Ishikawa (cell line): ENCODE measurements around the gene DNAJC9.

ENCODE experiments used
- CEBPB ChIP-seq: IDR thresholded peaks from 2 replicates; pipeline ENCODE4 v1.6.1; 2012
- CREB1 ChIP-seq: IDR thresholded peaks from 2 replicates; pipeline ENCODE4 v1.6.1; 2012; ENCODE audit warnings: low read depth
- EP300 ChIP-seq: IDR thresholded peaks from 2 replicates; pipeline ENCODE4 v1.6.1; 2012; ENCODE audit warnings: borderline replicate concordance
- FOXM1 ChIP-seq: IDR thresholded peaks from 2 replicates; pipeline ENCODE4 v1.6.1; 2012; ENCODE audit warnings: low read depth, borderline replicate concordance
- NFIC ChIP-seq: IDR thresholded peaks from 2 replicates; pipeline ENCODE4 v1.6.1; 2012
- RAD21 ChIP-seq: IDR thresholded peaks from 2 replicates; pipeline ENCODE4 v1.6.1; 2012; ENCODE audit warnings: low read depth
- REST ChIP-seq: IDR thresholded peaks from 2 replicates; pipeline ENCODE4 v1.6.1; 2012; ENCODE audit warnings: low read depth, mild to moderate bottlenecking
- TAF1 ChIP-seq: IDR thresholded peaks from 2 replicates; pipeline ENCODE4 v1.6.1; 2012; ENCODE audit warnings: low read depth, mild to moderate bottlenecking
- TCF12 ChIP-seq: IDR thresholded peaks from 2 replicates; pipeline ENCODE4 v1.6.1; 2012; ENCODE audit warnings: low read depth
- TEAD4 ChIP-seq: IDR thresholded peaks from 2 replicates; pipeline ENCODE4 v1.6.1; 2012
- YY1 ChIP-seq: IDR thresholded peaks from 2 replicates; pipeline ENCODE4 v1.6.1; 2012; ENCODE audit warnings: low read depth
- TF ChIP-seq, protein P1 (sequence below): IDR thresholded peaks from 2 replicates; pipeline ENCODE4 v1.6.1; 2012

DNA sequence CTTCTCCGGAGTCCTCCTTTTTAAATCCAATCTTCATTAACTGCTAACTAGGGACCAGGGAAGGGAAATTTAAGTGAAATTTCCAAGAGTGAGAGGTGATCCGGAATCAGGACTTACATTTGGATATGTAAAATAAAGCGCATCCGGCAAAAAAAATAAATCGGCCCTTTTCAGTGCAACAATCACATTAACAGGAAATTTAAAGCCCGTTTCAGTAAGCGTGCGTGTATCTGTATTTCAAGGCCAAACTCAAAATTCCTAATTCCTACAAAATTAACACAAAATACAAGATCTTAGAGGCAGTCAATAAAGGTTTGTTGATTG, 771 bp downstream of the DNAJC9 start:
- no peak for TF ChIP-seq YY1
- TF ChIP-seq, protein P1, sequence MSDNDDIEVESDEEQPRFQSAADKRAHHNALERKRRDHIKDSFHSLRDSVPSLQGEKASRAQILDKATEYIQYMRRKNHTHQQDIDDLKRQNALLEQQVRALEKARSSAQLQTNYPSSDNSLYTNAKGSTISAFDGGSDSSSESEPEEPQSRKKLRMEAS: no peak
- TF ChIP-seq RAD21: no peak; the same call in 1 of the 2 replicates
- no peak for TF ChIP-seq TAF1
- no peak for TF ChIP-seq REST
- no peak for TF ChIP-seq CREB1
- no peak for TF ChIP-seq CEBPB
- no peak for TF ChIP-seq FOXM1
- TF ChIP-seq EP300: no peak
- no peak for TF ChIP-seq TCF12
- no peak for TF ChIP-seq TEAD4
- no peak for TF ChIP-seq NFIC
